Non-pigmented ciliary epithelial cell (primary cell): ENCODE data around the gene PROSER3.
"Not testable (repeated sequence)": the region's sequence is repeated elsewhere in the genome, so short reads cannot be mapped to it uniquely, and the experiment has no call there.

ENCODE experiments used
- DNase-seq: peaks from one replicate; pipeline ENCODE4 v3.0.0-alpha.2; 2010; ENCODE audit warnings: low read depth

PROSER3 gene

GRCh38 chr19:35793381-35794165, 35.6 kb downstream of the PROSER3 start:
- DNase-seq: no peak

GRCh38 chr19:35795564-35795963, 37.6 kb downstream of the PROSER3 start:
- DNase-seq: not testable (repeated sequence)

- DNase-seq: no peak
Measured at GRCh38 chr19:35796645-35797542, 38.9 kb downstream of the PROSER3 start.

GRCh38 chr19:35797663-35798062, 39.7 kb downstream of the PROSER3 start:
- no peak for DNase-seq

GRCh38 chr19:35801828-35802227, 43.9 kb downstream of the PROSER3 start:
- DNase-seq: no peak

GRCh38 chr19:35805526-35806102, 47.6 kb downstream of the PROSER3 start:
- DNase-seq: no peak

- no peak for DNase-seq
Measured at GRCh38 chr19:35806597-35806996, 48.6 kb downstream of the PROSER3 start.

GRCh38 chr19:35807633-35808032, 49.7 kb downstream of the PROSER3 start:
- DNase-seq: no peak

GRCh38 chr19:35811317-35812219, 53.6 kb downstream of the PROSER3 start:
- DNase-seq: no peak

GRCh38 chr19:35812220-35813042, 54.5 kb downstream of the PROSER3 start, which contains the start of gene PRODH2:
Gene PRODH2 (minus strand): TSS chr19:35812845. CDS start chr19:35812805, 40 bp downstream.
- no peak for DNase-seq

- DNase-seq: no peak
Measured at GRCh38 chr19:35813043-35813890, 55.3 kb downstream of the PROSER3 start.

- no peak for DNase-seq
Measured at GRCh38 chr19:35816262-35816661, 58.3 kb downstream of the PROSER3 start.

GRCh38 chr19:35816846-35817245, 58.9 kb downstream of the PROSER3 start:
- DNase-seq: no peak

GRCh38 chr19:35818445-35818844, 60.5 kb downstream of the PROSER3 start:
- DNase-seq: no peak
